ENCODE results near the gene CREB3L2.

Gene CREB3L2

GRCh38 chr7:138009350-138009653 lies 7.4 kb upstream of the CREB3L2 start:
- no peak for DNase-seq

- DNase-seq = peak; percentile 71
These were observed 6.9 kb upstream of the CREB3L2 start for GRCh38 chr7:138008588-138009349.

GRCh38 chr7:138008019-138008587 lies 6.2 kb upstream of the CREB3L2 start:
- DNase-seq = no peak

- DNase-seq = peak; percentile 64
These were observed 4.2 kb upstream of the CREB3L2 start for GRCh38 chr7:138006106-138006505.

GRCh38 chr7:138004936-138005335 lies 3.0 kb upstream of the CREB3L2 start:
- DNase-seq = no peak

- no peak for DNase-seq
These were observed 2.2 kb upstream of the CREB3L2 start for GRCh38 chr7:138004046-138004445.

- no peak for DNase-seq
These were observed 923 bp upstream of the CREB3L2 start for GRCh38 chr7:138002828-138003189.

GRCh38 chr7:138002096-138002827 lies 376 bp upstream of the CREB3L2 start:
- DNase-seq = peak; percentile 100

- DNase-seq = peak; percentile 94
These were observed 1.7 kb downstream of the CREB3L2 start for GRCh38 chr7:138000081-138000701.

GRCh38 chr7:137999496-138000080 lies 2.3 kb downstream of the CREB3L2 start:
- no peak for DNase-seq

- no peak for DNase-seq
These were observed 3.6 kb downstream of the CREB3L2 start for GRCh38 chr7:137998250-137998649.

GRCh38 chr7:137996871-137997270 lies 5.0 kb downstream of the CREB3L2 start:
- DNase-seq = no peak

- peak; percentile 67 for DNase-seq
These were observed 5.5 kb downstream of the CREB3L2 start for GRCh38 chr7:137996386-137996851.

GRCh38 chr7:137994216-137994615 lies 7.7 kb downstream of the CREB3L2 start:
- DNase-seq = no peak

- DNase-seq = no peak
These were observed 8.5 kb downstream of the CREB3L2 start for GRCh38 chr7:137993395-137993743.

- DNase-seq = peak; percentile 84
These were observed 9.1 kb downstream of the CREB3L2 start for GRCh38 chr7:137992550-137993394.

GRCh38 chr7:137992104-137992549 lies 9.8 kb downstream of the CREB3L2 start:
- peak; percentile 75 for DNase-seq

GRCh38 chr7:137990251-137990941 lies 11.5 kb downstream of the CREB3L2 start:
- peak; percentile 82 for DNase-seq

GRCh38 chr7:137989590-137989989 lies 12.3 kb downstream of the CREB3L2 start:
- DNase-seq = no peak

- no peak for DNase-seq
These were observed 12.8 kb downstream of the CREB3L2 start for GRCh38 chr7:137989094-137989493.

GRCh38 chr7:137987968-137988367 lies 13.9 kb downstream of the CREB3L2 start:
- no peak for DNase-seq

Data from fibroblast of skin of scalp (primary cell).